ENCODE results near the gene BRI3BP.
"Not testable (repeated sequence)": the region's sequence is repeated elsewhere in the genome, so short reads cannot be mapped to it uniquely, and the experiment has no call there.

BRI3BP gene

GRCh38 chr12:125065919-125066570, 72.6 kb downstream of the BRI3BP start:
- no peak for DNase-seq (ENCODE audit: low read depth, low spot score)

- no peak for DNase-seq (ENCODE audit: low read depth, low spot score)
These were observed 74.9 kb downstream of the BRI3BP start for GRCh38 chr12:125068391-125068790.

GRCh38 chr12:125069616-125070015, 76.2 kb downstream of the BRI3BP start:
- DNase-seq (ENCODE audit: low read depth, low spot score): peak; percentile 36

DNA sequence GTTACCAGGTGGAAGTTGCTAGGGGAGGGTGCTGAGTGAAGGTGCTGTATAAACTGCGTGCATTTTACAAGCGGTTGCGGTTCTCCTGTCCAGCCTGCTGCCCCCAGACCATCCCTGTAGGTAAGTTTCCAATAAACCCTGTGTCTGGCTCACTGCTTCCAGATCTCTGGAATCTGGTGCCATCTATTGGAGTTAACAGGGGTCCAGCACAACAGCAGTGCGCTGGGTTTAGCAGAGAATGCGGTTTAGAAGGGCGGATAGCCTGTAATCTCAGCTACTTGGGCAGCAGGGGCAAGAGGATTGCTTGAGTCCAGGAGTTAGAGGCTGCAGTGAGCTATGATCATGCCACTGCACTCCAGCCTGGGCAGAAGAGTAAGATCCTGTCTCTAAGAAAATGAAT, 76.7 kb downstream of the BRI3BP start:
- peak; percentile 39 for DNase-seq (ENCODE audit: low read depth, low spot score)

DNA sequence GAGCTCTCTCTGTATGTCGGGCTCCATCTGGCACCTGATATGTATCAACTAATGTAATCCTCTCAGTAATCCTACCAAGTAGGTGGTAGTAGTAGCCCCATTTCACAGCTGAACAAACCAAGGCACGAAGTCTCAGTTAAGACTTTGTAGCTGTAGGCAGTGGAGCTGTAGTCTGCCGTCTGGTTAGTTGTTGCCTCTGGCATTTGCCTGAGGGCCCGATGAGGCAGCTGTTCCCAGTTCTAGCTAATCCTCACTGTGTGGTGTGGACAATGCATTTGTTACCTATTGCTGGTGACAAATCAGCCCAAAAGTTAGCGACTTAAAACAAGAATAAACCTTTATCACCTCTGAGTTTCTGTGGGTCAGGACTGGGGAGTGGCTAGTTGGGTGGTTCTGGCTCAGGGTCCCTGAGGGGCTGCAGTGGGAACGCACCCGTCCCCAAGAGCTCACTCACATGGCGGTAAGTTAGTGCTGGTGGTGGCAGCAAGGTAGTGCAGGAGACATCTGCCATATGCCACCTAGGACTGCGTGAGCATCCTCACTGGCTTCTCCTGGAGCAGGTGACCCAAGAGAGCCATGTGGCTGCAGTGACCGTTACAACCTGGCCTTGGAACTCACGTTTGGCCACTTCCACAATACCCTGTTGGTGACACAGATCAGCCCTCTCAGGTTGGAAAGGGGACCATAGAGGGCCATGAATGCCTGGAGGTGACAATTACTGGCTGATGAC, 77.4 kb downstream of the BRI3BP start:
- DNase-seq (ENCODE audit: low read depth, low spot score): no peak

GRCh38 chr12:125071456-125071855, 78.0 kb downstream of the BRI3BP start:
- no peak for DNase-seq (ENCODE audit: low read depth, low spot score)

DNA sequence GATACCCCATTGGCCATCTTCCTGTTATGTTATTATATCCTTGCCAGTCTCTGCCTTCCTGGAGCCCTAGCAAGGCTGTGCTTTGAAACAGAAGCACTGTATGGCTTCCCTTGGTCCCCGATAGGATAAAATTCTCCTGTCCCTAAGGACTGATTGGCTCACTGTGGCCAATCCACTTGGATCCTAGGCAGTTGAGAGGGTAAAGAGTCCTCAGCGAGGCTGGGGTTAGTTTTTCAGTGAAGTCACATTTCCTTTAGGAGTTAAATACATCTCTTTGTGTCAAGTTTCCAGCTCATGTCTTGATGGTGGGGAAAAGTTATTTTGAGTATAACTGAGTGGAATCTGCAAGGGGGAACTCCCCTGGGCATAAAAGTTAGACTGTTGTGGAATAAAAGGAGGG, 79.1 kb downstream of the BRI3BP start:
- no peak for DNase-seq (ENCODE audit: low read depth, low spot score)

GRCh38 chr12:125074294-125074693, 80.8 kb downstream of the BRI3BP start:
- not testable (repeated sequence) for DNase-seq (ENCODE audit: low read depth, low spot score)

DNA sequence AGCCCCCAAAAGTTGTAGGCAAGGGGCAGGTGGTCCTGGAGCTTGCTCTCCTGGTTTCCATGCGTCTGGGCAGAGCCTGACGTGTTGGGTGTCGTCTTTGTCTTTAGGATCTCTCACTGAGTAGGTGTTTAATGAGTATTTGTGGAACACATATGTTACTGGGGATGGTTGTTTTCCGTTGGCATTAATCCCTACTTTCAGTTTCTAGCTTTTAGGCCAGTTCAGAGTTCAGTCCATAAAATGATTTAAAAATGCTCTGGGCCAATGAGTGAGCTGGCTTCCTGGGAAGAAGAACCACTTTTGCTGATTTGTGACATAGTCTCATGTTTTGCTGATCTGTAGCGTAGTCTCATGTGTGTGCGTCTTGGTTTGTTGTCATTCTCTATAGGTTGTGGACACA, 82.7 kb downstream of the BRI3BP start:
- DNase-seq (ENCODE audit: low read depth, low spot score): no peak

GRCh38 chr12:125079084-125079483, 85.6 kb downstream of the BRI3BP start:
- no peak for DNase-seq (ENCODE audit: low read depth, low spot score)

DNA sequence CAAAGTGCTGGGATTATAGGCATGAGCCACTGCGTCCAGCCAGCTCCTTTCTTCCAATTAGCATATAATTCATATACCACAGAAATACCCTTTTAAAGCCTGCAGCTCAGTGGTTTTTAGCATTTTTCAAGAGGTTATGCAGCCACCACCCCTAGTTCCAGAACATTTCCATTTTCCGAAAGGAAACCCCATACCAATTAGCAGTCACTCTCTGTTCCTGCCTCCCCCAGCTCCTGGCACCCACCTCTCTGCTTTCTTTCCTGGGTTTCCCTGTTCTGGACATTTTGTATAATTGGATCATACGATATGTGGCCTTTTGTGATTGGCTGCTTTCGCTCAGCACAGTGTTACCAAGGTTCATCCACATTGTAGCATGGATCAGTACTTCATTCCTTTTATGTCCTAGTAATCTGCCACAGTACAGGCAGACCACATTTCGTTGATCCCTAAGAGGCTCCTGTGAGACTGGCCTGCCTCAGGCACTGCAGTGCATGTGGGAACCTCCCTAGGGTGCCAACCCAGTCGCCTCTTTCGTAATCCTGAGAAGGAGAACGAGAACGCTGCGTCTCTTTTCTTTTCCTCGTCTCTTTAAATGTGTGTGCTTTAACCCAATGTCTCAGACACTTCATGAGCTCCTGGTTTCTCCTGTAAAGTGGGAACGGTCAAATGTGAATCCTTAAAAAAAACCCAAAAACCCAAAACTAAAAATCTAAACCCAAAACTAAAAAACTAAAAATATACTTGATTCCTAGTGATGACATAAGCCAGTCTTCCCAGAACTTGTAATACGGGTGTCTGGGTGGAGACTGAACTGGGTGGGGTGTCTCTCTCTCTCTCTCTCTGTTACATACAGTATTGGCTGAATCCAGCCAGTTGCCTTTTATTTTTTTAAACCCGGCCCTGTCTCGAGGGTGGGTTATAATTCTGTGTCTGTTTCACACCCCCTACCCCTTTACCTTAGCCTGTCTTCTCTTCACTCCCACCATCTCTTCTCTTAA, 86.5 kb downstream of the BRI3BP start:
- no peak for DNase-seq (ENCODE audit: low read depth, low spot score)
